Right renal pelvis (tissue), 4 donors: ENCODE data around the gene TNFRSF19. TPM values are rescaled to one million over a fixed set of nuclear protein-coding genes. Genes with fewer than 3 reads are reported as not detected.

Experiments used
- DNase-seq, 4 donors: peaks; one replicate each; pipeline ENCODE4 v3.0.0-alpha.2; 2013; ENCODE audit warnings: low read depth in 4 of 4, low spot score in 3 of 4, missing footprints in 1 of 4
- polyA plus RNA-seq, 4 donors: library from polyadenylated mRNA; unstranded; fragments of 120-200 nt; gene quantifications; one replicate each; pipeline ENCODE4 v1.2.1, GENCODE V29; 2013; ENCODE audit not compliant: insufficient read length in 4 of 4

Gene TNFRSF19
- polyA plus RNA-seq, 4 donors: 46.5 to 56.0 (median 52.2) TPM

DNA sequence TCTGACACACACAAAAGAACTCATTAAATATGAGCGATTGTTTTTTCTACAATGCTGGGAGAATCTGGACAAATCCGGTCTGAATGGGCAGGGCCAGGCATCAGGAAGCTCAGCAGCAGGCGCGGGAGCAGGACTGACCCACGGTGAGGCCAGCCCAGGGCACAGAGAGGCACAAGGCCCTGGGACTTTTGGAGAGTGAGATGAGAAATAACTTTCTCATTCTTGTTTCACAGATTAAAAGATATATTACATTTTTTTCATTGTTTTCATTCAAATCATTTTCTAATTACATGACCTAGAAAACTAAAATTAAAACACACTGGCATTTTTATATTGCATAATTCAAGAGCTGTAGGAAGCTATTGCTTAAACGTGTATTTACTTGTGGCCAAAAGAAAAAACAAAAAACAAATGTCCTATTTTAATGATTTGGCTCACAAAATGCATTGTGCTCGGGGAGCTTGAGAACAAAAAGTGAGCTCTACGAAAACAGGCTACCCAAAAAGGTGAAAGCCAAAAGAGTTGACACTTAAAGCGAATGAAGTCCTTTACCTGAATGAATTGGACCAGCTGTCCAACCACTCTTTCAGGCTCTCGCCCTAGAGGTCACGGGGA is 133.1 kb downstream of the TNFRSF19 start:
- DNase-seq: no peak

GRCh38 chr13:23705583-23705982 is 135.4 kb downstream of the TNFRSF19 start:
- no peak for DNase-seq

DNA sequence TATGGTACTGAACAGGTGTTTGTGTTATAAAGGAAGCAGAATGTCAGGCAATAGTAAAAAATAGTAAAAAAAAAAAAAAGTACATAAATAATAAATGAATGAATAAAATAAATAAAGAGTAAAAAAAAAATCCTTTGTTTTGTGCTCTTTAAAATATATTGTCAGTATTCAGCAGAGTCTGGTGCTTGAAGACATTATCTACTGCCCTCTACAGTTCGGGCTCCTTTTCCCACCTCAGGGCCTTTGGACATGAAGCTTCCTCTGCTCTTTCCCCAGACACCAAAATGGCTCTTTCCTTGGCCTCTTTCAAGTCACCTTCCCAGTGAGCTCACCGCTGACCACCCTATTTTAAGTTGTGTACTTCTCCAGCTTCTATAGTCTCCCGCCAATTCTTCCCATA is 137.5 kb downstream of the TNFRSF19 start:
- DNase-seq: no peak

DNA sequence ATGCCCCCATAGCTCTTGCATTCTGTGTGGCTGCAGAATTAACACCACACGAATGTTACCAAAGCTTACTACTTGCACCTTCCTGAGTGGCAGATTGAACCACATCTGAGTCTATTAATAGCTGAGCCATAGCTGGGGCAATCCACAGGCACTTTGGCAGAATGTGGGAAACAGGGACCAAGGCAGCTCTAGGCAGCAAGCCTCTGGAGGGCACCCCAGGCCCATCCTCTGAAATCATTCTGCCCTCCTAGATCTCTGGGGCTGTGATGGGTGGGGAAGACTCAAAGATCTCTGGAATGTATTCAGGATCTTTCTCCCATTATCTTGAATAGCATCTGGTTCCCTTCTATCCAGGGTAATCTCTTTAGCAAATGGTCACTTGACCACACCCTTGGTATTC is 139.3 kb downstream of the TNFRSF19 start:
- no peak for DNase-seq

DNA sequence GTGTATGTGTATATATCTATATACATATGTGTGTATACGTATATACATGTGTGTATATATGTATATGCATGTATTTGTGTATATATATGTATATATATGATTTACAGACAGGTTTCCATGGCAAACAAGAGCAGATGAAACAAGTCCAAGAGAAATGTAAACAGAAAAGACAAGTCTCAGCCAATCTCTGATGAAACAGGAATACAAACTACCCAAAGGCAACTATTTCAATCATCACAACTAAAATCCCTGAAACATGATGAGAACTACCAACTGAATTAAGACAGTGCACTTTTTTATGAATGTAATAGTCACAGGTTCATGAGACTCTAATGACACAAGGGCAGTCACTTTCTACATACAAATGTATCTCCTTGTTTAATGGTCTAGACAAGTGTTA is 140.2 kb downstream of the TNFRSF19 start:
- DNase-seq: no peak

DNA sequence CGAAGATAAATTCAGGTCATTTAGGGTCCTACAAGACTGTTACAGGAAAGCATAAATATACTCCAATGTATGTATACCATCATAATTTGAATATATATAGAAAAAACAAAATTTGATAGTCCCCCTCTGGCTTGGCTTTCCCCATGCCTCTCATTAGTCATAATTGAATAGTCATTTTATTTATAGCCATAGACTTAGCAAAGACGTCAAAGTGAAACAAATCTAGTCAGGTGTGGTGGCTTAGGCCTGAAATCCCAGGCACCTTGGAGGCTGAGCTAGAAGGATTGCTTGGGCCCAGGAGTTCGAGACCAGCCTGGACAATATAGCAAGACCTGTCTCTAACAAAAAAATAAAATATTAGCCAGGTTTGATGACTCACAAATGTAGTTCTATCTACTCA is 141.1 kb downstream of the TNFRSF19 start:
- no peak for DNase-seq

DNA sequence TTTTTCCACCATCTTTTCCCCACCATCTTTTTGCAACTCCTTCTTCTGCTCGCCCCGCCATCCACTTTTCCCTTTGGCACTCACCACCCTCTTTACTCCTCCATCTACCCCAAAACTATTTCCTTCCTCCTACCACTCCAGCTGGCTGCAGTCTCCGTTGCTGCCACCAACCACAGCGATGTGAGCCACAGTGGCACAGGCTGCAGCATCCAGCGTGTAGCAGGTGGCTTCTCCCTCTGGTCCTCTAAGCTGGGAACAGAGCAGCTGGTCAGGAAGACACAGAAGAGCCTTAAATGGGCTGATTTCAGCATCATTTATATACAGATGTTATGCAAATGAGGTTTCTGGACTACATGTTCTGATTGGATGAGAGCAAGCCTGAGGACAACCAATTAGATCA is 144.5 kb downstream of the TNFRSF19 start:
- DNase-seq: no peak

GRCh38 chr13:23715092-23715761 is 145.0 kb downstream of the TNFRSF19 start:
- no peak for DNase-seq

GRCh38 chr13:23715762-23716235 is 145.6 kb downstream of the TNFRSF19 start:
- DNase-seq: no peak

DNA sequence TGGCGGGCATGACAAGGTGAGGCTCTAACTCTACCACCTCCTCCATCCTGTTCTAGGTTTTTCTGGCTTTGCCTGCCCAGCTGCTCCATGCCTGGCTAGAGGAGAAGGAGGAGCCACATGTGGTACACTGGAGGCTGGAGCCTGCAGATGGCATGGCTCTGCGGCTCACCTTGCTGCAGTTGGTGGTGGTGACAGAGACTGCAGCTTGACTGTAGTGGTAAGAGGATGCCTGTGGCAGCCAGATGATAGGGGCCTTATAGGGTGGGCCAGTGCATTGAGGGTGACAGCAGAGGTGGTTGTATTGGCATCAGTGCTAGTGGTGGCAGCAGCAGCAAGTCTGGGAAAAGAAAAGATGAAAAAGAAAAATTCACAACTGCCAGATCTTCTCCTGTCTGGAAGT is 146.2 kb downstream of the TNFRSF19 start:
- DNase-seq: no peak

GRCh38 chr13:23718996-23719395 is 148.8 kb downstream of the TNFRSF19 start:
- no peak for DNase-seq

- no peak for DNase-seq
Measured at GRCh38 chr13:23722726-23723453, 152.7 kb downstream of the TNFRSF19 start.

- DNase-seq: no peak
Measured at GRCh38 chr13:23723471-23723870, 153.3 kb downstream of the TNFRSF19 start.

DNA sequence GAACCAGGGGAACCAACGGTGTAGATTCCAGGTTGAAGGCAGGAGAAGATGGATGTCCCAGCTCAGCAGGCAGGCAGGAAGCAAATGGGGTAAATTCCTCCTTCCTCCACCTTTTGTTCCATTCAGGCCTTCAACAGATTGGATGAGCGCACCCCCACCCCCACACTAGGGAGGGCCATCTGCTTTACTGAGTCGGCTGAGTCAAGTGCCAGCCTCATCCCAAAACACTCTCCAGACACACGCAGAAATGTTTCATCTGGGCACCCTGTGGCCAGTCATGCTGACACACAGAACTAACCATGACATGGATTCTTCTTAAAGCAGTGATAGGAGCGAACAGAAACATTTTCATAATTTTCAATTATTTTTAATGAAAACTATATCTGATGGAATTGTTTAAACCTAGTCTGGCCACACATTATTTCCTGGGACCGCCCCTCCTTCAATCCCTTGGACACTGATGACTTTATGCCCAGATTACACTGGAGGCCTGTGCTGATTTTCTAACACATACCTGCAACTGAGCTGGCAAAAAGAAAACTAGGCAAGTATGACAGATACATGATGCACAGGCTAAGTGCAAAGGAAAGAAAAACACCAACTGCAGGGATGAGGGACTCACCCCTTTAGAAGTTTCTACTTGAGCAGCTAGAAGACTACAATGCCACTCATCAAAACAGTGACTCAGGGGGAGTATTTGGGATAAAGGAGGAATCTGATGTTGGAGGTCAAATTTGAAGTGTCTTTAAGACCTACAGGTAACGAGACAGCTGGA is 154.2 kb downstream of the TNFRSF19 start:
- DNase-seq: no peak

Other genes with a start within 250 kb of the TNFRSF19 start
- gene SACS, start 136.7 kb upstream of the TNFRSF19 start, polyA plus RNA-seq: 10 to 100 TPM; 11.5 to 12.4 (median 12.0) TPM